HepG2 (cell line): ENCODE measurements around the gene SPEM2. TPM values are rescaled to one million over a fixed set of nuclear protein-coding genes. Genes with fewer than 3 reads are reported as not detected.

Source experiments
- BCL6 ChIP-seq: IDR thresholded peaks from 2 replicates; pipeline ENCODE4 v1.6.1; 2016; ENCODE audit warnings: missing genetic modification reagents, missing compliant biosample characterization
- CTCF ChIP-seq: sonication (generic); formaldehyde crosslinking; IDR thresholded peaks from 2 replicates; pipeline ENCODE4 v1.5.0; 2020; ENCODE audit warnings: mild to moderate bottlenecking, missing genetic modification reagents, moderate library complexity
- ELF4 ChIP-seq: sonication (generic); formaldehyde crosslinking; IDR thresholded peaks from 2 replicates; pipeline ENCODE4 v1.5.0; 2020; ENCODE audit warnings: missing genetic modification reagents, mild to moderate bottlenecking, moderate library complexity, borderline replicate concordance
- SSRP1 ChIP-seq: IDR thresholded peaks from 2 replicates; pipeline ENCODE4 v1.6.1; 2016; ENCODE audit warnings: control low read depth
- STAG1 ChIP-seq: sonication (generic); formaldehyde crosslinking; IDR thresholded peaks from 2 replicates; pipeline ENCODE4 v1.4.0; 2020; ENCODE audit warnings: missing genetic modification reagents
- YEATS2 ChIP-seq: sonication (generic); formaldehyde crosslinking; IDR thresholded peaks from 2 replicates; pipeline ENCODE4 v1.4.0; 2020; ENCODE audit warnings: missing genetic modification reagents, borderline replicate concordance
- ZBTB3 ChIP-seq: sonication (generic); formaldehyde crosslinking; IDR thresholded peaks from 2 replicates; pipeline ENCODE4 v1.4.0; 2020; ENCODE audit warnings: low read depth, mild to moderate bottlenecking, moderate library complexity, missing genetic modification reagents, borderline replicate concordance
- ZNF543 ChIP-seq: sonication (generic); formaldehyde crosslinking; IDR thresholded peaks from 2 replicates; pipeline ENCODE4 v1.4.0; 2020; ENCODE audit warnings: mild to moderate bottlenecking, missing genetic modification reagents
- ZNF614 ChIP-seq: IDR thresholded peaks from 2 replicates; pipeline ENCODE4 v1.6.1; 2018; ENCODE audit warnings: missing biosample characterization, missing genetic modification reagents, inconsistent platforms, borderline replicate concordance
- polyA plus RNA-seq, 8 experiments: library from polyadenylated mRNA; depleted of rRNA in 3 of 8; stranded (reverse) in 7 of 8; unstranded in 1 of 8; fragments of >200 nt; fragmentation: Illumina TruSeq in 4 of 8; extraction: Trizol in 4 of 8; gene quantifications; 2 replicates each; pipeline versions ENCODE4 v1.2.1 to v1.2.3, GENCODE V29; 2011 to 2016; ENCODE audit warnings: low read depth in 4 of 8, missing spikeins in 1 of 8, mixed read lengths in 1 of 8; ENCODE audit not compliant: insufficient read depth in 1 of 8
- total RNA-seq, 5 experiments: library from RNA; depleted of rRNA; stranded (reverse); fragments of >200 nt; fragmentation: Illumina TruSeq; extraction: Trizol; gene quantifications; 2 replicates each; pipeline ENCODE4 v1.2.3, GENCODE V29; 2016; ENCODE audit warnings: low read depth in 1 of 5
- TF ChIP-seq, protein P1 (sequence below): sonication (generic); formaldehyde crosslinking; IDR thresholded peaks from 2 replicates; pipeline ENCODE4 v1.5.0; 2020; ENCODE audit warnings: mild to moderate bottlenecking, missing genetic modification reagents, borderline replicate concordance
- TF ChIP-seq, protein P2 (sequence below): IDR thresholded peaks from 2 replicates; pipeline ENCODE4 v1.6.1; 2016

Gene SPEM2
- total and polyA plus RNA-seq, 2 of the 13 experiments (the other 11 are each of a cell fraction or from before 2014, with no cell fraction given): not detected

- TF ChIP-seq ELF4 (CRISPR knock-in tag) (no peak), STAG1 (CRISPR knock-in tag) (no peak), BCL6 (CRISPR knock-in tag) (0 out of 2 replicates have a peak, but pooled peaks have one; percentile 21), SSRP1 (CRISPR knock-in tag) (no peak), ZNF543 (peak; percentile 22), YEATS2 (CRISPR knock-in tag) (0 out of 2 replicates have a peak, but pooled peaks have one; percentile 2), ZBTB3 (CRISPR knock-in tag) (no peak), CTCF (CRISPR knock-in tag) (0 out of 2 replicates have a peak, but pooled peaks have one; percentile 10), ZNF614 (0 out of 2 replicates have a peak, but pooled peaks have one; percentile 7)
- TF ChIP-seq, protein P1, sequence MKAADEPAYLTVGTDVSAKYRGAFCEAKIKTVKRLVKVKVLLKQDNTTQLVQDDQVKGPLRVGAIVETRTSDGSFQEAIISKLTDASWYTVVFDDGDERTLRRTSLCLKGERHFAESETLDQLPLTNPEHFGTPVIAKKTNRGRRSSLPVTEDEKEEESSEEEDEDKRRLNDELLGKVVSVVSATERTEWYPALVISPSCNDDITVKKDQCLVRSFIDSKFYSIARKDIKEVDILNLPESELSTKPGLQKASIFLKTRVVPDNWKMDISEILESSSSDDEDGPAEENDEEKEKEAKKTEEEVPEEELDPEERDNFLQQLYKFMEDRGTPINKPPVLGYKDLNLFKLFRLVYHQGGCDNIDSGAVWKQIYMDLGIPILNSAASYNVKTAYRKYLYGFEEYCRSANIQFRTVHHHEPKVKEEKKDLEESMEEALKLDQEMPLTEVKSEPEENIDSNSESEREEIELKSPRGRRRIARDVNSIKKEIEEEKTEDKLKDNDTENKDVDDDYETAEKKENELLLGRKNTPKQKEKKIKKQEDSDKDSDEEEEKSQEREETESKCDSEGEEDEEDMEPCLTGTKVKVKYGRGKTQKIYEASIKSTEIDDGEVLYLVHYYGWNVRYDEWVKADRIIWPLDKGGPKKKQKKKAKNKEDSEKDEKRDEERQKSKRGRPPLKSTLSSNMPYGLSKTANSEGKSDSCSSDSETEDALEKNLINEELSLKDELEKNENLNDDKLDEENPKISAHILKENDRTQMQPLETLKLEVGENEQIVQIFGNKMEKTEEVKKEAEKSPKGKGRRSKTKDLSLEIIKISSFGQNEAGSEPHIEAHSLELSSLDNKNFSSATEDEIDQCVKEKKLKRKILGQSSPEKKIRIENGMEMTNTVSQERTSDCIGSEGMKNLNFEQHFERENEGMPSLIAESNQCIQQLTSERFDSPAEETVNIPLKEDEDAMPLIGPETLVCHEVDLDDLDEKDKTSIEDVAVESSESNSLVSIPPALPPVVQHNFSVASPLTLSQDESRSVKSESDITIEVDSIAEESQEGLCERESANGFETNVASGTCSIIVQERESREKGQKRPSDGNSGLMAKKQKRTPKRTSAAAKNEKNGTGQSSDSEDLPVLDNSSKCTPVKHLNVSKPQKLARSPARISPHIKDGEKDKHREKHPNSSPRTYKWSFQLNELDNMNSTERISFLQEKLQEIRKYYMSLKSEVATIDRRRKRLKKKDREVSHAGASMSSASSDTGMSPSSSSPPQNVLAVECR (CRISPR knock-in tag): 0 out of 2 replicates have a peak, but pooled peaks have one; percentile 15
- TF ChIP-seq, protein P2, sequence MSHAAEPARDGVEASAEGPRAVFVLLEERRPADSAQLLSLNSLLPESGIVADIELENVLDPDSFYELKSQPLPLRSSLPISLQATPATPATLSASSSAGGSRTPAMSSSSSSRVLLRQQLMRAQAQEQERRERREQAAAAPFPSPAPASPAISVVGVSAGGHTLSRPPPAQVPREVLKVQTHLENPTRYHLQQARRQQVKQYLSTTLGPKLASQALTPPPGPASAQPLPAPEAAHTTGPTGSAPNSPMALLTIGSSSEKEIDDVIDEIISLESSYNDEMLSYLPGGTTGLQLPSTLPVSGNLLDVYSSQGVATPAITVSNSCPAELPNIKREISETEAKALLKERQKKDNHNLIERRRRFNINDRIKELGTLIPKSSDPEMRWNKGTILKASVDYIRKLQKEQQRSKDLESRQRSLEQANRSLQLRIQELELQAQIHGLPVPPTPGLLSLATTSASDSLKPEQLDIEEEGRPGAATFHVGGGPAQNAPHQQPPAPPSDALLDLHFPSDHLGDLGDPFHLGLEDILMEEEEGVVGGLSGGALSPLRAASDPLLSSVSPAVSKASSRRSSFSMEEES (CRISPR knock-in tag): no peak
- TF ChIP-seq, all 625 proteins: peak for 22
These were observed 31.6 kb upstream of the SPEM2 start (continued) for GRCh38 chr17:7393613-7394451.
